ENCODE data around the gene USE1. TPM values are rescaled to one million over a fixed set of nuclear protein-coding genes. Genes with fewer than 3 reads are reported as not detected.

The USE1 gene
- total and polyA plus RNA-seq, 2 donors (not counting 1 experiment from before 2014, with no cell fraction given) = 23.8 to 27.1 TPM

- Histone ChIP-seq H2AFZ (ENCODE audit: low read length) (no peak overlapping the region), H3K9me3 (ENCODE audit: control insufficient read depth, insufficient read depth, low read depth, low read length) (no peaks in the 10 kb centered on the region), H3K9ac (ENCODE audit: insufficient read depth, low read length) (peak overlapping the region; percentile 52), H3K27ac (ENCODE audit: insufficient read depth, low read length) (peak overlapping the region; percentile 61), H3K4me3 (replicated peaks in 1 of 4; ENCODE audit: control extremely low read depth in 1 of 4, insufficient read depth in 1 of 4, low read depth in 3 of 4, low read length in 4 of 4) (peak overlapping the region; percentile 74 to 84 (median 80)), H3K4me2 (ENCODE audit: extremely low read depth, insufficient read depth, low read length) (peak overlapping the region; percentile 93), H3K36me3 (ENCODE audit: control insufficient read depth, insufficient read depth, low read length) (peaks cover 3% of the 10 kb centered on the region), H3K4me1 (ENCODE audit: control insufficient read depth, extremely low read depth, insufficient read depth, low read length) (peaks cover 9% of the 10 kb centered on the region), H3K27me3 (ENCODE audit: control insufficient read depth, insufficient read depth, low read length) (no peaks in the 10 kb centered on the region), H3K79me2 (ENCODE audit: control insufficient read depth, insufficient read depth, low read length) (peaks cover 40% of the 10 kb centered on the region), H4K20me1 (ENCODE audit: control insufficient read depth, extremely low read depth, insufficient read depth, low read length) (no peaks in the 10 kb centered on the region)
- DNase-seq (ENCODE audit: low read depth in 2 of 2) = no peak
- no peak for TF ChIP-seq EZH2 (IDR thresholded peaks at IDR 0.05; ENCODE audit: low read length, missing control alignments)
- no peak for TF ChIP-seq CTCF (conservative IDR thresholded peaks at IDR 0.05 in 1 of 2, IDR thresholded peaks at IDR 0.05 in 1 of 2; ENCODE audit: low read depth in 1 of 2, low read length in 2 of 2)
Measured at GRCh38 chr19:17244618-17245534, 29.7 kb downstream of the USE1 start.

- Histone ChIP-seq H3K4me1 (ENCODE audit: control insufficient read depth, extremely low read depth, insufficient read depth, low read length) (peaks cover 9% of the 10 kb centered on the region), H3K36me3 (ENCODE audit: control insufficient read depth, insufficient read depth, low read length) (no peaks in the 10 kb centered on the region), H3K9me3 (ENCODE audit: control insufficient read depth, insufficient read depth, low read depth, low read length) (no peaks in the 10 kb centered on the region), H3K27me3 (ENCODE audit: control insufficient read depth, insufficient read depth, low read length) (no peaks in the 10 kb centered on the region), H3K4me2 (ENCODE audit: extremely low read depth, insufficient read depth, low read length) (peak within 1 kb of the TSS; percentile 93), H3K9ac (ENCODE audit: insufficient read depth, low read length) (peak within 1 kb of the TSS; percentile 52), H3K79me2 (ENCODE audit: control insufficient read depth, insufficient read depth, low read length) (peaks cover 37% of the 10 kb centered on the region), H3K4me3 (replicated peaks in 1 of 4; ENCODE audit: control extremely low read depth in 1 of 4, insufficient read depth in 1 of 4, low read depth in 3 of 4, low read length in 4 of 4) (peak within 1 kb of the TSS; percentile 74 to 84 (median 80)), H4K20me1 (ENCODE audit: control insufficient read depth, extremely low read depth, insufficient read depth, low read length) (no peaks in the 10 kb centered on the region), H3K27ac (ENCODE audit: insufficient read depth, low read length) (peak within 1 kb of the TSS; percentile 67), H2AFZ (ENCODE audit: low read length) (peak within 1 kb of the TSS; percentile 39)
- TF ChIP-seq EZH2 (IDR thresholded peaks at IDR 0.05; ENCODE audit: low read length, missing control alignments) (no peak), CTCF (conservative IDR thresholded peaks at IDR 0.05 in 1 of 2, IDR thresholded peaks at IDR 0.05 in 1 of 2; ENCODE audit: low read depth in 1 of 2, low read length in 2 of 2) (no peak)
- no peak for DNase-seq (ENCODE audit: low read depth in 2 of 2)
Measured at GRCh38 chr19:17245535-17245984, 30.4 kb downstream of the USE1 start, which contains the start of gene NR2F6. Gene NR2F6, minus strand, starts transcription at chr19:17245919. Its CDS starts 699 bp downstream, at chr19:17245220.

- DNase-seq (ENCODE audit: low read depth in 2 of 2) = peak in 1 of 2 donors; percentile 37
Measured at GRCh38 chr19:17246681-17247425, 31.7 kb downstream of the USE1 start.

More at GRCh38 chr19:17246681-17247425, 31.7 kb downstream of the USE1 start:
- no peak overlapping the region for H3K4me2 ChIP-seq (ENCODE audit: extremely low read depth, insufficient read depth, low read length)
- H3K27me3 ChIP-seq (ENCODE audit: control insufficient read depth, insufficient read depth, low read length) = no peaks in the 10 kb centered on the region
- no peak for TF ChIP-seq CTCF (conservative IDR thresholded peaks at IDR 0.05 in 1 of 2, IDR thresholded peaks at IDR 0.05 in 1 of 2; ENCODE audit: low read depth in 1 of 2, low read length in 2 of 2)
- no peak for TF ChIP-seq EZH2 (IDR thresholded peaks at IDR 0.05; ENCODE audit: low read length, missing control alignments)
- H3K79me2 ChIP-seq (ENCODE audit: control insufficient read depth, insufficient read depth, low read length) = peaks cover 29% of the 10 kb centered on the region
- no peaks in the 10 kb centered on the region for H3K36me3 ChIP-seq (ENCODE audit: control insufficient read depth, insufficient read depth, low read length)
- H3K4me1 ChIP-seq (ENCODE audit: control insufficient read depth, extremely low read depth, insufficient read depth, low read length) = peaks cover 9% of the 10 kb centered on the region
- no peaks in the 10 kb centered on the region for H3K9me3 ChIP-seq (ENCODE audit: control insufficient read depth, insufficient read depth, low read depth, low read length)
- peak overlapping the region; percentile 67 for H3K27ac ChIP-seq (ENCODE audit: insufficient read depth, low read length)
- H3K4me3 ChIP-seq (replicated peaks in 1 of 4; ENCODE audit: control extremely low read depth in 1 of 4, insufficient read depth in 1 of 4, low read depth in 3 of 4, low read length in 4 of 4) = peak overlapping the region in 3 of 4 experiments; percentile 36 to 56 (median 38)
- no peaks in the 10 kb centered on the region for H4K20me1 ChIP-seq (ENCODE audit: control insufficient read depth, extremely low read depth, insufficient read depth, low read length)
- no peak overlapping the region for H3K9ac ChIP-seq (ENCODE audit: insufficient read depth, low read length)
- no peak overlapping the region for H2AFZ ChIP-seq (ENCODE audit: low read length)

All from fibroblast of lung (primary cell).